Posterior cingulate gyrus (tissue), 11 donors: ENCODE measurements around the gene SNCA.

Source experiments
- DNase-seq, 10 donors: peaks; one replicate each; pipeline versions ENCODE4 v3.0.0 to v3.0.0-alpha.2; 2020 to 2021; ENCODE audit warnings: mixed read lengths in 3 of 10
- intact Hi-C: fragments of 100-400 bp; cut with DNase I; formaldehyde crosslinking; loops from one replicate; pipeline ENCODE4 v1.15.1; 2023

The SNCA gene

DNA sequence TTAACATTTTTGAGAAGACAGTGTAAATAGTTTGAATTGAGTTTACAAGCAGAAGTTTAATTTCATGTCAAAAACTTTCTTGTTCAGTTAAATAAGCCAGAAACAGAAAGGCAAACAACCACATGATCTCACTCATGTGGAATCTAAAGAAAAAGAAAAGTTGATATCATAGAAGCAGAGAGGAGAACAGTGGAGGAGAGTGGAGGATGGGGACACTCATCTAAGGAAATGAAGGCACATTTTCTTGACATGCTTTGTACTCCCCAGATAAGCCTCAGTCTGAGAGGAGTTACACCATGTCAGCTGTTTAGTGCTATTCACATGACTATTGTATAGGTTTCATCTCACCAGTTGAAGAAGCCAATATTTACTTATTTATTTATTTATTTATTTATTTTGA, 13.5 kb downstream of the SNCA start:
- no peak for DNase-seq
- intact Hi-C loops: no loop called here

- DNase-seq: no peak
- intact Hi-C loops: no loop called here
These were observed 15.3 kb downstream of the SNCA start for GRCh38 chr4:89821612-89822011.

DNA sequence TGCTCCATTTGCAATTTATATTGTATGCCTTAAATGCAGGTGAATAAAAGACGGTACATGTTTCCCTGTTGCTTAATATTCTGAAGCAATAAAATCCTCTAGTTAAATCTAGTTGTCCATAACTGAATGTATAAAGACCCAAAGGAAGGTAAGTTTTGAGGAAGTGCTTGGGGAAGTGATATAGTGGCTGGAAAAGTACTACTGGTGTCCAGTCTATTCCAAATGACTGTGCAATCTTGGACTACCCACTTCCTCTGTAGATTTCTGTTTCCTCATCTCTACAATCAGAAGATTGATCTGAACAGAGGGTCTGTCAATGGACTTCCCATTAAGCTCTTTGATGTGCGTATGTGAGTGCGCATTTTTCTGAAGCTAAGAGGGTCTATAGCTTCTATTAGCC, 17.0 kb downstream of the SNCA start:
- intact Hi-C loops: no loop called here

DNA sequence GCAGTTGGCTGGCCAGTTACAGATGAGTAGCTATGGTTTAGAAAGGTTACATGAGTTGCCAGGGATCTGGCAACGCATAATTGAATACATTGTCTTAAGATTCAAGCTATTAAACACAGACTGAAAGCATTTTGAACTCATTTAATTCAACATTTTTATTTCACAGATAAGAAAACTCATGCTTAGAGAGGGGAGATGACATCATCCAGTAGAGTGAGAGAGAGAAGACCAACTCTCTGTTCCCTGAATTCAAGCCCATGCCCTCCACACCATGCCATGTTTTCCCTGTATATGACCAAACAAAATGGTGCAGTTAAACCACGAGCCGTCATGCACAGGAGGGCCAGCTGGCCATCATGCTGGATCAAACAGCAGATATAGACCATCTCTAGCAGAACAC, 22.6 kb downstream of the SNCA start:
- intact Hi-C loops: no loop called here
- DNase-seq: no peak

More for the DNA sequence above, 17.0 kb downstream of the SNCA start:
- no peak for DNase-seq

DNA sequence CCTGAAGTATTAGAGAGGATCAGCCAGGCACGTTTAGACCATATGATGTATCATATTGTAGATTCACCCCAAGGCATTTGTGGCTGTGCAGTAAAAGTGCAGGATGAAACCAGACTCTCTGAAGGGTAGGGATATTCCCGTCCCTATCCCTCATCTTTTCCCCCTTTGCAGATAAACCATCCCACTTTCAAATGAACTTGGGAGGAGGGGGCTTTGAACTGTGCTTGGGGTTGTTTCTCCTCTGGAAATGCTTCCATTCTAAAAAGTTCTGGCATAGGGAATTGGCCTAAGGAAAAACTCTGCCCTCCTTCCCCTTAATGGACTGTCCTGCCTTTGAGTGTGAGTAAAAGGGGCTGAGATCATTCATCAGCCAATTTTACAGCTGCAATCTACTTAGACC, 23.8 kb downstream of the SNCA start:
- intact Hi-C loops: no loop called here
- DNase-seq: no peak

GRCh38 chr4:89807441-89808140, 29.4 kb downstream of the SNCA start:
- DNase-seq: no peak
- intact Hi-C loops: no loop called here

GRCh38 chr4:89805297-89805696, 31.7 kb downstream of the SNCA start:
- intact Hi-C loops: no loop called here
- no peak for DNase-seq

DNA sequence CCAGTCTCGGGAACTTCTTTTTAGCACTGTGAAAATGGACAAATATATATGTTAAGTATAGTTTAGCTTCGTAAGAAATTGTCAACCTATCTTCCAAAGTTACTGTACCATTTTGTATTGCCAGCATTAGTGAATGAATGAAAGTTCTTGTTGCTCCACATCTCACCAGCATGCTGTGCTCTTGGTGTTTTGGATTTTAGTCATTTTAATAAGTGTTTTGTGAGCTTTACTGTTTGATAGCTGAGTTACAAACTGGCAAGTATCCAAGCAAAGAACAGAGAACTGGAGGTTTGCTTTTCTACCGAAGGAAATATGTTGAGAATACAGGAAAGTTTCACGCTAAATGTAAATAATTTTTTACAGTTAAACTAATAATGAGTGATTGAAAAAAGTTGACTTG, 33.0 kb downstream of the SNCA start:
- intact Hi-C loops: no loop called here
- DNase-seq: no peak

DNA sequence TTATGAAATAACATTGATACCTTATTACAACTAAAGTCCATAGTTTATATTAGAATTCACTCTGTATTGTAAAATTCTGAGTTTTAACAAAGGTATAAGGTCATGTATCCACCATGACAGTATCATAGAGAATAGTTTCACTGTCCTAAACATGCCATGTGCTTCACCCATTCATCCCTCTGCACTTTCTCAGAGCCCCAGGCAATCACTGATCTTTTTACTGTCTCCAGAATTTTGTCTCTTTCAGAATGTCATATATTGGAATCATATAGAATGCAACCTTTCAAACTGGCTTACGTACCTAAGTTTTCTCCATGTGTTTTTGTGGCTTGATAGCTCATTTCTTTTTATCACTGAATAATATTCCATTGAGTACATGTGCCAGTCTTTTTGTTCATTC, 33.9 kb downstream of the SNCA start:
- DNase-seq: no peak
- intact Hi-C loops: no loop called here

DNA sequence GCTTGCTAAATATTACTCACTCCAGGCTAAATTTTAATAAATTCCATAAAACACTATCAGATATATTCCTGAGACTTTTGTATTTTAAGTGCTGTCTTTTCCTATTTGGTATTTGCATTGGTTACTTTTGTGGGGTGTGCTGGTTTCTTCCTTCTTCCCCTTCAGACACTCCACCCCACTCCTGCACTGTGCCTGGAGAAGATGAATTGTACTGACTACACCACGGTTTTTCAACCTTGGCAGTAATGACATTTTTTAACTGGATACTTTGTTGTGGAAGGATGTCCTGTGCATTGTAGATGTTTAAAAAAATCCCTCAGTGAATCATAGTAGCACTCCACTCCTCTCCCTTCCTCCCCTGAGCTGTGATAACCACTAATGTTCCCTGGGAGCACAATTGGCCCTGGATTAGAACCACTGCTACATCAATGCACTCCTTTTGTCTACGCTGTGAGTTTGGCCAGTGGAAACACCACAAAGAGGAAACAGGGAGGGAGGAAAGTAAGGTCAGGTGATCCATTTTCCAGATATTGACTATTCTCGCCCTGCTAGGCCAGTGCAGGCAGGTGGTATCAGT, 36.3 kb downstream of the SNCA start:
- intact Hi-C loops: no loop called here
- DNase-seq: no peak

DNA sequence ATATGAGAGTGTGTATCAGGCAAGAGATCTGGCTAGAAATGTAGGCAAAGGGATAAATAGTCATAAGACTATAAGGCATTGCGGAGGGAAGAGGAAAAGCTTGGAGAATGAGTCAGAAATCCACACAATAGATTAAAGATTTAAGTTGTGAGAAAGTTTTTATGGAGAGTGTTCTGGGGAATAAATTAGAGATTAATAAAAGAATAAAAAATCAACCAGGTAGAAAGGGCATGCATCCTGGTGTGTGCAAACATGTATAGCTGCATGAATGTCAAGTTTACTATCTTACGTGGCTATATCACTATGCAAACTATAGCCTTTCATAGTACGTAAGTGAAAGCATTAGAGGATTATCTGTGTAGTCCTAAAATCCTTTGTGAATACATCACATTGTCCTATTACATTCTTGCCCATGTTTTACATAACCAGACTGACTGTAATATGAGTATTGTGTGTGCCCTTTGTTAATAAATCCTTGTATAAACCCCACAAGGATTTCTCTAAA, 36.9 kb downstream of the SNCA start:
- intact Hi-C loops: no loop called here
- no peak for DNase-seq

GRCh38 chr4:89799071-89799470, 37.9 kb downstream of the SNCA start:
- intact Hi-C loops: no loop called here
- DNase-seq: no peak

DNA sequence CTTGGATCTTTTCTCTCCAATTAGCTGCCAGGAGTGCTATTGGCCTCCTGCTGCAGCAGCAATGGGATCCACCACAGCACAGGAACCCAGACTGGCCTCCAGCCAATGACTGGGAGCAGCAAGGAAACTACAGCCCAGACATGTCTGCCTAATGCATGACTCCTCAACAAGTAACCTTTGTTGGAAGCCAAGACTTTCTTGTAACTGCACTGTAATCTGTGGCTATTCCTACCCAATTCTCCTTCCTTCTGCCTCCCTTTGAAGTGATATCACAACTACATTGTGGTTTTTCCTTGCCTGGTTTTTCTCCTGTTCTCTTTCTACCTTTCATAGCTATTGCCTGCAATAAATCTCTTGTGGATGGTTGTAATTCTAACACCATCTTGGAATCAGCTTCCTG, 39.8 kb downstream of the SNCA start:
- intact Hi-C loops: no loop called here
- DNase-seq: peak in 1 of 10 donors; percentile 11

GRCh38 chr4:89788206-89789072, 48.5 kb downstream of the SNCA start:
- peak in 1 of 10 donors; percentile 16 for DNase-seq
- intact Hi-C loops: no loop called here

- DNase-seq: no peak
- intact Hi-C loops: no loop called here
These were observed 52.2 kb downstream of the SNCA start for GRCh38 chr4:89784686-89785231.

DNA sequence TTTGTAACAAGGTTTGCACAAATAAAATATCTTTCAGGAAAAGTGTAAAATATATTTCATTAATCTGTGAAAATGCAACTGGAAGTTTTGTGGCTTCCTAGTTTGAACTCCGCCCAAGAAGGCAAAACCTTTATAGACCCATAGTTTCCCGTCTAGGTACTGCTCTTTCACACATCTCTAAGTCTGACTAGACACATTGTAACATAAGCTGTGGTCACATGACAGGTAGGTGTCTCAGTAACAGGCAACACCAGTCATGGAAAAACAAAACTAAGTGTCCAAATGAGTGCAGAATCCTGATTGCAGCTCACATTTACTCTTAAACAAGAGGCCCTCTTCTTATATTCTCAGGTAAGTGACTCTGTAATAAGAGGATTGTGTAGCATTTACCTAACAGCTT, 55.6 kb downstream of the SNCA start:
- DNase-seq: no peak
- intact Hi-C loops: no loop called here

DNA sequence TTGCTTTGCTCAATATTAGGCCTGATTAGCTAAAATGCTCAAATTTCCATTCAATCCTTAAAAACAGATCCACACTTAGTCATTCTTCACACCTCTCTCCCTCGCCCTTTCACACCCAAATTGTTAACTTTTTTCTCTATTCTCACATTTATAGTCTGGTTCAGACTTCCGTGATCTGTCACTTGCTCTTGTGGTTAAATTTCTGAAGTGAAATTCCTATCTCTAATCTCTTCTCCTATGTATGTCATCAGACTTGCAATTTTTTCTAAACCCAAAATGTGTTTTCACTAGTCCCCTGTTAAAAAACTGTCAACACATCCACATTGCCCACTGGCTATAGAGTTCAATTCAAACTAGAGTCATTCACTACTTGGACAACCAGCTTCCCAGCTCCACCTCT, 63.2 kb downstream of the SNCA start:
- intact Hi-C loops: no loop called here
- DNase-seq: no peak

GRCh38 chr4:89769856-89770255, 67.1 kb downstream of the SNCA start:
- DNase-seq: no peak
- intact Hi-C loops: no loop called here

DNA sequence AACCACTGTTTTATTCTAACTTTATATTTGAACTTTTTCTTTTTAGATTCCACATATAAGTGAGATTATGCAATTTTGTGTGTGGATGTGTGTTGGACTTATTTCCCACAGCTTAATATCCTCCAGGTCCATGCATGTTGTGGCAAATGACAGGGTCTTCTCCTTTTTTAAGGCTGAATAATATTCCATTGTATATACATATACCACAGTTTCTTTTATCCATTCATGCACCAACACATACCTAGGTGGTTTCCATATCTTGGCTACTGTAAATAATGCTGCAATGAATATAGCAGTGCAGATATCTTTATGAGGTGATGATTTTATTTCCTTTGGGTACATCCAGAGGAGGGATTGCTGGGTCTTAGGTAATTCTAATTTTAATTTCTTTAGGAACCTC, 69.0 kb downstream of the SNCA start:
- intact Hi-C loops: no loop called here
- no peak for DNase-seq

DNA sequence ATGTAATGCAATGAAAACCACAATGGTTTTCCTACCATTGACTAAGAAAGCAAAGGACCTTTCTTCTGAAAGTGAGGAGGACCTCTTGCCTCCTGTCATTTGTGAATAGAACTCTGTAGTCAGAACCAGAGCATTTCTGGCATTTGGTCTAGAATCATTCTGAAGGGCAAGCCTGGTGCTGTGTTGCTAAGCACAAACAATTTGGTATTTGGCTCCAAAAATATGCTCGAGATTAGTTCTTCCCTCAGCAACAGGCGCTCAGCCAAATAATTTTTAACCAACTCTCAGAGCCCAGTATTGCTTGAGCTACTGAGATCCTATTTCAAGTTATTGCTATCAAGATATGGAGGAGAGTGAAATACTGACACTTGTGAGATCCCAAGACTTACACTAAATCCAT, 71.0 kb downstream of the SNCA start:
- DNase-seq: no peak
- intact Hi-C loops: no loop called here

- intact Hi-C loops: no loop called here
- no peak for DNase-seq
These were observed 71.4 kb downstream of the SNCA start for GRCh38 chr4:89765528-89765927.
